Measurements from ENCODE around the gene CFAP45. TPM values are rescaled to one million over a fixed set of nuclear protein-coding genes. Genes with fewer than 3 reads are reported as not detected.

CFAP45 gene
- total RNA-seq, 1 experiment from 2014 or later: 9.3 TPM

GRCh38 chr1:159835862-159836525 lies 64.0 kb downstream of the CFAP45 start:
- CTCF ChIA-PET: no interaction called here
- intact Hi-C loops (cut with micrococcal nuclease; ENCODE audit: unreplicated experiment): no loop called here
- H2AFZ ChIP-seq: no peak overlapping the region
- TF ChIP-seq EZH2 (IDR thresholded peaks at IDR 0.05; ENCODE audit: low read depth) (no peak), CTCF (conservative IDR thresholded peaks at IDR 0.05) (no peak)
- no peaks in the 10 kb centered on the region for H4K20me1 ChIP-seq (ENCODE audit: insufficient read depth)
- H3K4me2 ChIP-seq: no peak overlapping the region
- no peaks in the 10 kb centered on the region for H3F3A ChIP-seq (ENCODE audit: insufficient read depth, low read depth)
- H3K9me3 ChIP-seq (ENCODE audit: insufficient read depth, low read depth): no peaks in the 10 kb centered on the region
- H3K9me2 ChIP-seq (ENCODE audit: insufficient read depth): no peaks in the 10 kb centered on the region
- no peak overlapping the region for H3K27ac ChIP-seq
- no TSS peak for BruUV-seq (replicated peaks)
- no peaks in the 10 kb centered on the region for H3K79me2 ChIP-seq (ENCODE audit: low read depth)
- no peak overlapping the region for H3K4me3 ChIP-seq
- H3K27me3 ChIP-seq (ENCODE audit: insufficient read depth, low read depth): no peaks in the 10 kb centered on the region
- no peak for DNase-seq
- peaks cover 20% of the 10 kb centered on the region for H3K4me1 ChIP-seq (replicated peaks; ENCODE audit: insufficient read depth)
- POLR2A ChIA-PET (ENCODE audit: unreplicated experiment): interaction anchor here (0.7 kb wide), 1 partner anchor 55 kb away, joined by 3 read pairs; the partner anchor contains the start of gene DUSP23
- H3K36me3 ChIP-seq (ENCODE audit: low read depth): no peaks in the 10 kb centered on the region

- Histone ChIP-seq H3K79me2 (ENCODE audit: low read depth) (no peaks in the 10 kb centered on the region), H3K9me3 (ENCODE audit: insufficient read depth, low read depth) (no peaks in the 10 kb centered on the region), H3F3A (ENCODE audit: insufficient read depth, low read depth) (no peaks in the 10 kb centered on the region), H3K4me1 (replicated peaks; ENCODE audit: insufficient read depth) (peaks cover 20% of the 10 kb centered on the region), H3K4me2 (no peak overlapping the region), H3K27ac (no peak overlapping the region), H3K27me3 (ENCODE audit: insufficient read depth, low read depth) (no peaks in the 10 kb centered on the region), H2AFZ (no peak overlapping the region), H4K20me1 (ENCODE audit: insufficient read depth) (no peaks in the 10 kb centered on the region), H3K36me3 (ENCODE audit: low read depth) (no peaks in the 10 kb centered on the region), H3K9me2 (ENCODE audit: insufficient read depth) (no peaks in the 10 kb centered on the region), H3K4me3 (no peak overlapping the region)
- CTCF ChIA-PET: no interaction called here
- TF ChIP-seq EZH2 (IDR thresholded peaks at IDR 0.05; ENCODE audit: low read depth) (no peak), CTCF (conservative IDR thresholded peaks at IDR 0.05) (no peak)
- no TSS peak for BruUV-seq (replicated peaks)
- POLR2A ChIA-PET (ENCODE audit: unreplicated experiment): no interaction called here
- intact Hi-C loops (cut with micrococcal nuclease; ENCODE audit: unreplicated experiment): no loop called here
- no peak for DNase-seq
Observed at GRCh38 chr1:159835356-159835755, 64.6 kb downstream of the CFAP45 start.

GRCh38 chr1:159832309-159832708 lies 67.7 kb downstream of the CFAP45 start:
- no TSS peak for BruUV-seq (replicated peaks)
- POLR2A ChIA-PET (ENCODE audit: unreplicated experiment): no interaction called here
- CTCF ChIA-PET: no interaction called here

More at GRCh38 chr1:159832309-159832708, 67.7 kb downstream of the CFAP45 start:
- no peaks in the 10 kb centered on the region for H3K36me3 ChIP-seq (ENCODE audit: low read depth)
- H3K4me1 ChIP-seq (replicated peaks; ENCODE audit: insufficient read depth): peaks cover 8% of the 10 kb centered on the region
- H3F3A ChIP-seq (ENCODE audit: insufficient read depth, low read depth): no peaks in the 10 kb centered on the region
- H3K4me3 ChIP-seq: no peak overlapping the region
- H2AFZ ChIP-seq: no peak overlapping the region
- no peak for TF ChIP-seq EZH2 (IDR thresholded peaks at IDR 0.05; ENCODE audit: low read depth)
- no peak for TF ChIP-seq CTCF (conservative IDR thresholded peaks at IDR 0.05)
- no peaks in the 10 kb centered on the region for H3K79me2 ChIP-seq (ENCODE audit: low read depth)
- H3K4me2 ChIP-seq: no peak overlapping the region
- H3K27ac ChIP-seq: no peak overlapping the region
- intact Hi-C loops (cut with micrococcal nuclease; ENCODE audit: unreplicated experiment): no loop called here
- DNase-seq: no peak
- no peaks in the 10 kb centered on the region for H4K20me1 ChIP-seq (ENCODE audit: insufficient read depth)
- H3K27me3 ChIP-seq (ENCODE audit: insufficient read depth, low read depth): no peaks in the 10 kb centered on the region
- H3K9me3 ChIP-seq (ENCODE audit: insufficient read depth, low read depth): no peaks in the 10 kb centered on the region
- H3K9me2 ChIP-seq (ENCODE audit: insufficient read depth): no peaks in the 10 kb centered on the region
